Endothelial cell of umbilical vein (primary cell): ENCODE measurements around the gene HCFC1R1. TPM values are rescaled to one million over a fixed set of nuclear protein-coding genes. Genes with fewer than 3 reads are reported as not detected.

Experiments used
- BruUV-seq: library from RNA; stranded (reverse); fragments of 400-500 nt; replicated peaks from 2 replicates; lab custom pipeline; 2021; lab: Mats Ljungman, UMichigan
- CTCF ChIA-PET: fragments of 300-600, 350-600 bp; sonication (Branson Sonifier 250); formaldehyde crosslinking; loops from one replicate; lab custom pipeline; 2021; ENCODE audit warnings: antibody characterized with exemption, inconsistent platforms; lab: Charles Lee
- POLR2A ChIA-PET: fragments of 300-600, 350-600 bp; sonication (Branson Sonifier 250); formaldehyde crosslinking; loops from one replicate; lab custom pipeline; 2021; ENCODE audit warnings: antibody characterized with exemption, inconsistent platforms; lab: Charles Lee
- DNase-seq: peaks from one replicate; pipeline ENCODE4 v3.0.0-alpha.2; 2011; ENCODE audit warnings: low read depth, low spot score
- FAIRE-seq: peaks from 2 replicates; lab custom pipeline; 2011; peaks lifted over from hg19 to GRCh38; lab: Jason Lieb, UNC
- H2AFZ ChIP-seq: 2 replicates; pipeline ENCODE4 v1.6.0; 2012; ENCODE audit warnings: low read depth, low read length, control low read depth, inconsistent platforms
- H3K27ac ChIP-seq: 2 replicates; pipeline ENCODE4 v1.5.1; 2011; ENCODE audit warnings: low read depth, mild to moderate bottlenecking, control low read depth, low read length, moderate library complexity; ENCODE audit not compliant: insufficient read depth
- H3K27me3 ChIP-seq, 2 experiments: 2 replicates each; pipeline versions ENCODE4 v1.6.0 to v1.6.1; 2011; ENCODE audit warnings: low read length in 2 of 2, mixed read lengths in 1 of 2; ENCODE audit not compliant: control insufficient read depth in 2 of 2, insufficient read depth in 2 of 2
- H3K36me3 ChIP-seq, 2 experiments: 2 replicates in 1 of 2; 3 replicates in 1 of 2; pipeline ENCODE4 v1.5.1; 2011; ENCODE audit warnings: low read length in 2 of 2, mild to moderate bottlenecking in 1 of 2, moderate library complexity in 1 of 2; ENCODE audit not compliant: control insufficient read depth in 2 of 2, insufficient read depth in 2 of 2; ENCODE audit errors: extremely low read depth in 1 of 2
- H3K4me1 ChIP-seq: 3 replicates; pipeline ENCODE4 v1.5.1; 2011; ENCODE audit warnings: mild to moderate bottlenecking, low read length; ENCODE audit not compliant: control insufficient read depth, insufficient read depth; ENCODE audit errors: extremely low read depth
- H3K4me2 ChIP-seq: 2 replicates; pipeline ENCODE4 v1.6.1; 2011; ENCODE audit warnings: low read length, control low read depth, mixed read lengths; ENCODE audit not compliant: insufficient read depth
- H3K4me3 ChIP-seq, 3 experiments: fragments of 200-600 bp in 1 of 3; sonication (generic), shearing (Covaris generic) in 1 of 3; replicated peaks in 1 of 3; 2 replicates each; pipeline ENCODE4 v1.5.1; 2011 to 2016; ENCODE audit warnings: control low read depth in 3 of 3, low read length in 3 of 3, mild to moderate bottlenecking in 2 of 3, inconsistent platforms in 1 of 3, low read depth in 1 of 3, moderate library complexity in 1 of 3; ENCODE audit not compliant: insufficient read depth in 1 of 3
- H3K79me2 ChIP-seq: 2 replicates; pipeline ENCODE4 v1.6.0; 2012; ENCODE audit warnings: low read length, inconsistent platforms; ENCODE audit not compliant: control insufficient read depth, insufficient read depth
- H3K9ac ChIP-seq: replicated peaks from 2 replicates; pipeline ENCODE3; 2011; ENCODE audit warnings: low read length, control low read depth; ENCODE audit not compliant: insufficient read depth; ENCODE audit errors: extremely low read depth
- H3K9me1 ChIP-seq: replicated peaks from 3 replicates; pipeline ENCODE4 v1.6.0; 2011; ENCODE audit warnings: mild to moderate bottlenecking, low read length; ENCODE audit not compliant: control insufficient read depth, insufficient read depth; ENCODE audit errors: extremely low read depth
- H3K9me3 ChIP-seq: replicated peaks from 2 replicates; pipeline ENCODE4 v1.5.1; 2012; ENCODE audit warnings: low read length, inconsistent platforms; ENCODE audit not compliant: control insufficient read depth, insufficient read depth
- H4K20me1 ChIP-seq: replicated peaks from 2 replicates; pipeline ENCODE3; 2011; ENCODE audit warnings: mild to moderate bottlenecking, low read length; ENCODE audit not compliant: control insufficient read depth, insufficient read depth; ENCODE audit errors: extremely low read depth
- CTCF ChIP-seq, 2 donors: IDR thresholded peaks; 1 replicate in 1 of 2; 2 replicates in 1 of 2; pipeline ENCODE4 v1.5.1; 2011; ENCODE audit warnings: low read length in 2 of 2, mild to moderate bottlenecking in 2 of 2, moderate library complexity in 2 of 2, control low read depth in 1 of 2, inconsistent platforms in 1 of 2, low read depth in 1 of 2; ENCODE audit not compliant: insufficient read depth in 1 of 2; ENCODE audit errors: extremely low read depth in 1 of 2
- EZH2 ChIP-seq: IDR thresholded peaks from 2 replicates; pipeline ENCODE4 v1.6.1; 2012; ENCODE audit warnings: borderline replicate concordance, low read depth, mild to moderate bottlenecking, moderate library complexity, low read length, inconsistent platforms; ENCODE audit not compliant: severe bottlenecking
- FOS ChIP-seq: IDR thresholded peaks from 2 replicates; pipeline ENCODE4 v1.6.1; 2011; ENCODE audit warnings: mild to moderate bottlenecking, low read length, moderate library complexity, borderline replicate concordance; ENCODE audit not compliant: insufficient read depth
- GATA2 ChIP-seq: IDR thresholded peaks from 2 replicates; pipeline ENCODE4 v1.7.0; 2011; ENCODE audit warnings: low read depth, mild to moderate bottlenecking, moderate library complexity, mixed read lengths, low read length; ENCODE audit not compliant: insufficient read length, insufficient read depth
- JUN ChIP-seq: IDR thresholded peaks from 2 replicates; pipeline ENCODE4 v1.6.1; 2011; ENCODE audit warnings: borderline replicate concordance, low read depth; ENCODE audit not compliant: insufficient read length, insufficient read depth
- MAX ChIP-seq: IDR thresholded peaks from 2 replicates; pipeline ENCODE4 v1.6.1; 2011; ENCODE audit not compliant: insufficient read depth, insufficient read length
- MYC ChIP-seq: IDR thresholded peaks from one replicate; pipeline ENCODE4 v1.6.1; 2011; ENCODE audit warnings: mild to moderate bottlenecking, low read depth, low read length
- POLR2A ChIP-seq: IDR thresholded peaks from 2 replicates; pipeline ENCODE4 v1.6.1; 2012; ENCODE audit warnings: low read depth, mild to moderate bottlenecking, control low read depth, low read length
- POLR2AphosphoS5 ChIP-seq: IDR thresholded peaks from 2 replicates; pipeline ENCODE4 v1.6.1; 2012; ENCODE audit warnings: low read depth, mild to moderate bottlenecking, control low read depth, low read length, moderate library complexity; ENCODE audit not compliant: insufficient read depth
- dilution Hi-C: fragments of 300-500 bp; cut with MboI; formaldehyde crosslinking; loops from one replicate; pipeline ENCODE4 v1.15.0; 2019; ENCODE audit warnings: low sequenced_read_pairs; ENCODE audit not compliant: extremely low pct_ligation_motif_present
- intact Hi-C: fragments of 100-400 bp; cut with micrococcal nuclease; formaldehyde crosslinking; loops from one replicate; pipeline ENCODE4 v1.10.0; 2022
- polyA plus RNA-seq, 4 experiments: library from polyadenylated mRNA; depleted of rRNA in 3 of 4; stranded (reverse) in 3 of 4; unstranded in 1 of 4; fragments of >200 nt; gene quantifications; 2 replicates each; pipeline versions ENCODE4 v1.2.1 to v1.2.3, GENCODE V29; 2011 to 2012; ENCODE audit warnings: missing spikeins in 1 of 4
- total RNA-seq: library from RNA; stranded (reverse); gene quantifications from 2 replicates; pipeline ENCODE4 v1.2.3, GENCODE V29; 2021

Gene HCFC1R1
- total and polyA plus RNA-seq, 2 donors (not counting 3 experiments of a cell fraction or from before 2014, with no cell fraction given): 28.7 to 49.3 TPM

- H3K4me2 ChIP-seq: no peak overlapping the region
- DNase-seq (no peak), FAIRE-seq (no peak)
- no peak overlapping the region for H3K27ac ChIP-seq
- POLR2A ChIA-PET: no interaction called here
- no TSS peak for BruUV-seq
- intact Hi-C loops (no loop called here), dilution Hi-C loops (no loop called here)
- no peak for TF ChIP-seq GATA2
- TF ChIP-seq POLR2A: no peak
- no peak for TF ChIP-seq CTCF (IDR thresholded peaks at IDR 0.05; ENCODE audit: extremely low read depth in 1 of 2, insufficient read depth in 1 of 2, low read depth in 1 of 2, low read length in 2 of 2)
- TF ChIP-seq MYC: no peak
- TF ChIP-seq FOS: no peak
- no peak for TF ChIP-seq EZH2
- no peak for TF ChIP-seq POLR2AphosphoS5
- TF ChIP-seq JUN: no peak
- no peak for TF ChIP-seq MAX
- no peaks in the 10 kb centered on the region for H3K9me1 ChIP-seq
- CTCF ChIA-PET: interaction anchor here (0.9 to 1.7 kb wide), 4 partner anchors 10 to 55 kb away, joined by 3 to 4 read pairs (median 4); no protein-coding TSS in a partner anchor
- no peaks in the 10 kb centered on the region for H4K20me1 ChIP-seq
- no peaks in the 10 kb centered on the region for H3K9me3 ChIP-seq
- no peak overlapping the region for H3K4me3 ChIP-seq
- peaks cover 5% of the 10 kb centered on the region for H3K79me2 ChIP-seq
- no peak overlapping the region for H2AFZ ChIP-seq
- no peaks in the 10 kb centered on the region for H3K36me3 ChIP-seq
- H3K9ac ChIP-seq: no peak overlapping the region
- no peaks in the 10 kb centered on the region for H3K27me3 ChIP-seq
- H3K4me1 ChIP-seq: peaks cover 10% of the 10 kb centered on the region
Observed at GRCh38 chr16:2982402-2982801, 41.3 kb downstream of the HCFC1R1 start.
